NCI-H526 treated with DMSO at 0.1 percent for 48 hours (cell line): ENCODE measurements around the gene MAPKAP1.
A peak's percentile ranks its signal among the peaks of the same experiment; 100 is the strongest.

Experiments used
- DNase-seq: peaks from one replicate; lab custom pipeline; 2025; lab: John Stamatoyannopoulos, UW

Gene MAPKAP1

DNA sequence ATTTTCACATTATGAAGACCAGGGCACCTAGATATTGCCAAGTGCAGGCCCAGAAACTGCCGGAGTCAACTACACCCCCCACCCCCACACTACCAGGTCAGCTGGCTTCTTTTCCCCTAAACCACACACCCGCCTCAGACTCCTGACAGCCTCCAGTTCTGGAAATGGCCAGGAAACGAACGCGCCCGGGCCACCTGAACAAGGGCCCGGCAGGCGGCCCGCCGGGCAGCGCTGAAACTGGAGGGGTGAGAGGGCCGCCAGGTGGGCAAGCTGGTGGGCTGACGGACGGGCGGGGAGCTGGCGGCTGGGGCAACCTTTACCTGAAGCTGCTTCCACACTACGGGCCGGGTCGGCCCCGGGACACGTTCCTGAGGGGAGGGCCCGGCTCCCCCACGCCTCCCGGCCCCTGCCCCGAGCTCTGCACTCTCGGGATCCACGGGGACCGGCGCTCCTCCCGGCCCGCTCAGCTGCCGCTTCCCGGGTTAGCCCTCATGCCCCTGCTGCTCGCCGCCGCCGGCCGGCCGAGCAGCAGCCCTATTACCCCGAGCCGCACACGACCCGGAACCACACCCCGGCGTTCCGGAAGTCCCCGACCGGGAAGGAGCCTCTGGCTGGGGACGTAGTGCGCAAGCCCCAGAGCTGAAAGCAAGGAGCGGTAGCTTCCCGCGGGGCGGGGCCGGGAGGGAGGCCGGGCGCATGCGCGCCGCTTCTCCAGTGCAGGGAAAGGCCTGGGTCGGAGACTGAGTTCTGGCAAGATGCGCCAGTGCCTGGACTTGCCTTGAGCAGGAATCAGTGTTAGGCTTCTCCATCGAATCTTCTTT lies at the start of gene MAPKAP1:
TSS of gene MAPKAP1 (minus strand) at position 558 of the 821 bp plus-strand sequence. CDS start 34,634 bp downstream, outside the sequence.
- peak; percentile 72 for DNase-seq

- no peak for DNase-seq
Observed at GRCh38 chr9:125756518-125756917, 49.5 kb upstream of the MAPKAP1 start.

- peak; percentile 34 for DNase-seq
Observed at GRCh38 chr9:125755340-125755739, 48.3 kb upstream of the MAPKAP1 start.

DNA sequence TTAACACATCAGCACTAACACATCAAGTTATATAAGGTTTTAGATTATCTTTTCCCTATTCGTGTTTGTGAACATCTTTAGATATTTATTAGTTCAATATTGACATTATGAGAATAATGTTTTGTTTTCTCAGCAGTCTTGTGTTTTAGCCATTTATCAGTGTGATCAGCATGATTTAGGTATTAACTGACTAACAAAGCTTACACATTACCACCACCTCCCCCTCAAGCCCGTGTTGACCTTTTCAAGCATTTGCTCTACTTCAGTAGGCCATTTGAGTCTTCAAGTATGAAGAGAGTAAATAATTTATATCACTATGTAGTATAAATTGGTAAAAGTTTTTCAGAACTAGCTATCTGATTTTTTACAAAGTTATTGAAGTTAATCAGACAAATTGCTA lies 47.1 kb upstream of the MAPKAP1 start:
- DNase-seq: no peak

- DNase-seq: no peak
Observed at GRCh38 chr9:125752070-125752628, 45.1 kb upstream of the MAPKAP1 start.

- no peak for DNase-seq
Observed at GRCh38 chr9:125750627-125751011, 43.6 kb upstream of the MAPKAP1 start.

- no peak for DNase-seq
Observed at GRCh38 chr9:125749951-125750626, 43.1 kb upstream of the MAPKAP1 start.

DNA sequence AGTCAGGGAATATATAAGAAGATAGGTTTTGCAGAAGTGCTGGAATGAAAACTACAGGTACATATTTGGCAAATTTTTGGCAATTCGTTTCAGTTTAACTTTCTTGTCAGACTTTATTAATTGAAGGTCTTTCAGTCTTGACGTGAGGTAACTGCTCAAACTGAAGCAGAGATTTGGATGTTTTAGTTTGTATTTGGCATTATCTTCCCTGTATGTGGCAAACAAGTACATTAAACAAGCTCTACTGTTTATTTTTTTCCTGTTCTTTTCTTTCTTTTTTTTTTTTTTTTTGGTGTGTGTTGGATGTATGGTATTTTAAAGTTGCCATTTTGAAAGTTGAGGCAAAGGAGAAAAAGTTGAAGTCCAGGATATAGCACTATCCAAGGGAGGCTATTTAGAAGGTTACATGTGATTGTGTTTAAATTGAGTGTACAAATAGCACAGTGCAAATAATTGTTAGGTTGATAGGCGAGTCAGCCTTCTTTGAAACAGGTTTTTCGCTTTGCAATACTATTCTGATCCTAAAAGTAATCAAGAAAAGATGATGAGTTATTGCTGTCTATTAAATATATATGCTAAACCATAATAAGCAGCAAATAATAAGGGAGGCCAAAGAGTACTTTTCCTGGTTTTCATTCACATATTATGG lies 42.4 kb upstream of the MAPKAP1 start:
- no peak for DNase-seq

GRCh38 chr9:125748446-125749099 lies 41.6 kb upstream of the MAPKAP1 start:
- DNase-seq: no peak

DNA sequence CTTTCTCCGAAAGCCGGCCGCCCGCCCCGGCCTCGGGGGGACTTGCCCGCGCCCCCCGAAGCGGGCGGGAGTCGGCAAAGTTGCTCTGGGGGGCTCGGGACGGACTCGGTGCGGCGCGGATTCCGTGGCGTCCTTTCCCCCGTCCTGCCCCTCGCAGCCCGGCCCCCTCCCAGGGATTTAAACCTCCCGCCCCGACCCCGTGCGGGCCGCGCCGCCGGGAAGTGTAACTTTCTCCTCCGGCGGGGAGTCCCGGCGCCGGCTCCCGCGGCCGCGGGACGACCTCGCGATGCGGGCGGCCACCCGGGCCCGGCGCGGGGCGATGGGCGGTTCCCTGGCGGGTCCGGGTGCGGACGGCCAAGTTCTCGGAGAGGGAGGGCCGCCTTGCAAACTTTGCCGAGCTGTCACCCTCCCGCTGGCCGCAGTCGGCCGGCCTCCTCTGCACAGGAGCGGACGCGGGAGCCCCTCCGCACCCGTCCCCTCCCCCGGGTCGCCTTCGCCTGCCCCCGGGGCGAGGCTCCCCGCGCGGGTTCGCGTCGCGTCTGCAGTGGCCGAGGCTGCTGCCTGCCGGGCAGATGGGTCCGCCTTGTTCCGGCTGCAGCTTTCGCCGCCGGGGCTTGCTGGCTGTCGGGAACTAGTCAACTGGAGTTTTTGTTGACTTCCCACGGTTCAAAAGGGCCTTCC lies 40.9 kb upstream of the MAPKAP1 start:
- no peak for DNase-seq

GRCh38 chr9:125747053-125747764 lies 40.2 kb upstream of the MAPKAP1 start, which contains the start of gene PBX3:
Gene PBX3, plus strand, starts transcription at chr9:125747373.
- DNase-seq: no peak

DNA sequence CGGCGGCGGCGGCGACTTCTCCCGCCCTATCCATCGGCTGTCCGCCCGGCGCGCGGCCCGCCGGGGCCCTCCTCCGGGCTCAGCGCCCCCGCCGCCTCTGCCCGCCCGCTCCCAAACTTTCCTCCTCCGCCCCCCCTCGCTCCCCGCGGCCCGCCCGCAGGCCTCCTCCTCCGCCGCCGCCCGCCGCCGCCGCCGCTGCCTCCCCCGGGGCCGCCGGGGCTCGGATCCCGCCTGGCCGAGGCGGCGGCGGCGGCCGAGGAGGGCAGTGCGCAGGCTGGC lies 39.7 kb upstream of the MAPKAP1 start:
- DNase-seq: no peak

GRCh38 chr9:125746017-125746773 lies 39.2 kb upstream of the MAPKAP1 start:
- peak; percentile 63 for DNase-seq

DNA sequence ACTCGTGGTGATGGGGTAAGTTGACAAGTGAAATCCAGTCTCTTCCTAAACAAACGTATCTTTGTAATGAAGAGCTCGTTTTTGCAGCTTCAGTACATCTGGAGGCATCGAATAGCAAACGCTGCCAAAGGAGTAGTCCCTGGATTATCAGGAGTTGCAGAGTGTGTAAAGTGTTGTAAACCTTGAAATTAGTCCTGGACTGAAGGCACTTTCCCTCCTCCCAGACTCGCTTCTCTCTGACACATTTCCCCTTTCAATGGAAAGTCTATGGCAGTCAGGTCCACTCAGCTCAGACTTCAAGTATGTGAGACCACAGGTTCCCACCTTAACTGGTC lies 38.6 kb upstream of the MAPKAP1 start:
- DNase-seq: no peak

GRCh38 chr9:125745018-125745417 lies 38.0 kb upstream of the MAPKAP1 start:
- DNase-seq: no peak

DNA sequence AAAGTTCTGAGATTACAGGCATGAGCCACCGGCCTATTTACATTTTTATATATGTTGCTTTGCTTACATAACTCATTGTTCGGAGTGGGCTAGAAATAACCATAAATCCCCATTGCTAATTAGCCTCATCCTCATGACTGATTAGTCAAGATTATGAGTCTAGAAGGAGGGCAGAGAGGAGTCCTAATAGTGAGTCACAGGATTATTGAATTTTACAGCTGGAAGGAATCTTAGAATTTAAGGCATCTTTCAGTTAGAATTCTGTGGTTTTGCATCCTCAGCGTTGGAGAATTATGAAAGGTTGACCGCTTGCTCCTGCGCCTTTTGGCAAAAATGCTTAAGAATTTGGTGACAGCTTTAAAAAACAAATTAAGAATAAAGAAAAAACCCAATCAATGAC lies 37.6 kb upstream of the MAPKAP1 start:
- DNase-seq: no peak

GRCh38 chr9:125743682-125744428 lies 36.8 kb upstream of the MAPKAP1 start:
- DNase-seq: no peak

DNA sequence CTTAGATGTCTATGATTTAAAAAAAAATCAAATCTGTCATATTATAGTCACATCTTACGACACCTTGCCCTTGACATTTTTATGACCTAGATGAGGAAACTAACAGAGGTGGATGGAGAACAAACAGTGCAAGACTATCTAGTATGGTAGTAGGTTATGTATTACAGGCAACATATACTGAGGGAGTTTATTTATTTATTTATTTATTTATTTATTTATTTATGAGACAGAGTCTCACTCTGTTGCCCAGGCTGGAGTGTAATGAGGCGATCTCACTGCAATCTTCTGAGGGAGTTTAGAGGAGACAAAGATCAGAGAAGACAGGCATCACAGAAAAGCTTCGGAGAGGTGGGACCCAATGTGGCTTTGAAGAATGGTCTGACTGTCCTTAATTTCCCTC lies 35.6 kb upstream of the MAPKAP1 start:
- DNase-seq: no peak

DNA sequence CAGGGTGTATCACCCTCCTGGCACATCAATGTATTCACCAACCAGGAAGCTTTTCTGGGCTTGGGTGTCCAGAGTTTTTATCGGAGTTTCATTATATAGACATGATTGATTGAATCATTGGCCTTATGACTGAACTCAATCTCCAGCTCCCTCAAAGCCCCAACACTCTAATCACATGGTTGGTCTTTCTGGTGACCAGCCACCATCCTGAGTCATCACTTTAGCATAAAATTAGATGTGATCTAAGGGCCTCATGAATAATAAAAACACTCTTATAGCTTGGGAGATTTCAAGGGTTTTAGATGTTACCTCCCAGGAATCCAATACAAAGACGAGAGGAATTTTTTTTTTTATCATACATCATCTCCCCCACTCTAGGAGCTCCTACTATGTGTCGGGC lies 32.4 kb upstream of the MAPKAP1 start:
- no peak for DNase-seq

DNA sequence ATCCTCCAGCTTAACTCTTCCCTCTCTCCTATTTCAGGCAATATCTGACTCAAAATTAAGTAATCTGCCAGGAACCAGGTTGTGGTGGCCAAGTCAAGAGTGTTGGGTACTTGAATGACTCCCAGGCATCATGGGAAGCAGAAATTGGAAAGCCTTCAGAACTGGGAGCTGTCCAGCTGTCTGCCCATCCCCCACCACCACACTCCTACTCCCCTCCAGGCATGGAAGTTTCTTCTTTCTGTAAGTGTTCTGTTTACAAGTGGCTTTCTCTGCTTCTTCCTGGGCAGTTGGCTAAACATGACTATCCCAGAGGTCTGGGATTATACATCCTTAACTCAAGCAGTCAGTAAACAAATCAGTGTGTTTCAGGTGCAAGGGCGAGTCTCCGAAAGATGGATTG lies 25.6 kb upstream of the MAPKAP1 start:
- no peak for DNase-seq
